OCI-LY3 (cell line): Measurements from ENCODE around the gene ACVR1.
"Not testable (repeated sequence)": the region's sequence is repeated elsewhere in the genome, so short reads cannot be mapped to it uniquely, and the experiment has no call there.

Source experiments
- H2AFZ ChIP-seq: fragments of 200-600, 300-600 bp; shearing (Covaris generic); 2 replicates; pipeline ENCODE4 v1.6.0; 2014; ENCODE audit warnings: antibody characterized with exemption, low read depth, low read length
- H3K27ac ChIP-seq: fragments of 200-600, 300-600 bp; sonication (generic); 2 replicates; pipeline ENCODE4 v1.5.1; 2014; ENCODE audit warnings: mild to moderate bottlenecking, low read length, moderate library complexity, mixed read lengths
- H3K27me3 ChIP-seq: fragments of 200-600, 300-600 bp; sonication (generic); 2 replicates; pipeline ENCODE4 v1.6.1; 2014; ENCODE audit warnings: low read depth, low read length, mixed read lengths
- H3K36me3 ChIP-seq: fragments of 200-600, 300-600 bp; sonication (generic); replicated peaks from 2 replicates; pipeline ENCODE3; 2014; ENCODE audit warnings: low read depth, low read length, mixed read lengths
- H3K4me1 ChIP-seq: fragments of 300-600, 200-600 bp; sonication (generic); 2 replicates; pipeline ENCODE4 v1.6.1; 2014; ENCODE audit warnings: low read length, mixed read lengths
- H3K4me2 ChIP-seq: fragments of 200-600, 300-600 bp; sonication (generic); 2 replicates; pipeline ENCODE4 v1.6.1; 2014; ENCODE audit warnings: low read length, mixed read lengths
- H3K4me3 ChIP-seq: fragments of 300-600, 200-600 bp; sonication (generic); 2 replicates; pipeline ENCODE4 v1.5.1; 2014; ENCODE audit warnings: antibody characterized with exemption, mild to moderate bottlenecking, low read length, moderate library complexity
- H3K79me2 ChIP-seq: fragments of 300-600, 200-600 bp; shearing (Covaris generic); 2 replicates; pipeline ENCODE4 v1.6.1; 2014; ENCODE audit warnings: mild to moderate bottlenecking, low read length, mixed read lengths
- H3K9ac ChIP-seq: fragments of 300-600, 200-600 bp; shearing (Covaris generic); 2 replicates; pipeline ENCODE4 v1.6.0; 2014; ENCODE audit warnings: mild to moderate bottlenecking, low read length, moderate library complexity
- H3K9me3 ChIP-seq: fragments of 200-600, 300-600 bp; shearing (Covaris generic); 2 replicates; pipeline ENCODE4 v1.6.1; 2014; ENCODE audit warnings: low read length, mixed read lengths; ENCODE audit not compliant: insufficient read depth
- H4K20me1 ChIP-seq: fragments of 200-600, 300-600 bp; sonication (generic); 2 replicates; pipeline ENCODE4 v1.6.1; 2016; ENCODE audit warnings: low read length, mixed read lengths; ENCODE audit not compliant: insufficient read depth
- CTCF ChIP-seq: fragments of 200-600, 300-600 bp; sonication (generic); IDR thresholded peaks from 2 replicates; pipeline ENCODE4 v1.5.1; 2014; ENCODE audit warnings: antibody characterized with exemption, low read length, low read depth
- EZH2phosphoT487 ChIP-seq: fragments of 200-600 bp; shearing (Covaris generic); IDR thresholded peaks from 2 replicates; pipeline ENCODE4 v1.6.1; 2018; ENCODE audit warnings: antibody characterized with exemption, mixed run types, low read depth

The ACVR1 gene

DNA sequence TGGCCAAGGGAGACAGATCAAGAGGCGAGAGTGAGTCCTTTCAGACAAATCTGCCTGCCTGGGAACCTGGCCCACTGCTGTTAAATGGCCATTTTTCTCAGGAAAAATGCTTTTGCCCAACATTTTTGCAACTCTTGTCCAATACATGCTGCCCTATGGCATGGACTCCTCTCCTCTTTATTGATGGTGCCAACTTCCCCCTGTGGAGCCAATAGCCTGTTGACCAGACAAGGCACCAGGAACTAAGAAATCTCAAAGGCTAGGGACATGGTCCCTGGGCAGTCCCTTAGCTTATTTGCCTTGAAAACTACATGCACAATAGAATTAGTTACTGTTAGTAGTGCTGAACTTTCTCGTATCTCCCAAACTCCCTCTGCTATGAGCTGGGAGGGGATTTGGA is 155.6 kb downstream of the ACVR1 start:
- Histone ChIP-seq H3K79me2 (no peaks in the 10 kb centered on the region), H3K9ac (no peak overlapping the region), H3K27me3 (no peaks in the 10 kb centered on the region), H3K9me3 (peaks cover 13% of the 10 kb centered on the region; the same call in 1 of the 2 replicates), H3K27ac (no peak overlapping the region), H3K4me2 (no peak overlapping the region), H3K4me3 (no peak overlapping the region), H4K20me1 (no peaks in the 10 kb centered on the region), H2AFZ (no peak overlapping the region), H3K36me3 (peaks cover 12% of the 10 kb centered on the region), H3K4me1 (no peaks in the 10 kb centered on the region)
- no peak for TF ChIP-seq CTCF
- TF ChIP-seq EZH2phosphoT487: no peak

GRCh38 chr2:157704653-157705052 is 171.5 kb downstream of the ACVR1 start:
- H3K36me3 ChIP-seq, H3K27me3 ChIP-seq, H2AFZ ChIP-seq, H3K79me2 ChIP-seq, H4K20me1 ChIP-seq, H3K9me3 ChIP-seq, H3K9ac ChIP-seq, H3K4me2 ChIP-seq, H3K27ac ChIP-seq, H3K4me1 ChIP-seq, H3K4me3 ChIP-seq: not testable (repeated sequence)

GRCh38 chr2:157704148-157704547 is 172.0 kb downstream of the ACVR1 start:
- not testable (repeated sequence) for H3K9ac ChIP-seq, H4K20me1 ChIP-seq, H3K27ac ChIP-seq, H3K36me3 ChIP-seq, H3K4me3 ChIP-seq, H2AFZ ChIP-seq, H3K79me2 ChIP-seq, H3K4me2 ChIP-seq, H3K4me1 ChIP-seq, H3K9me3 ChIP-seq, H3K27me3 ChIP-seq

DNA sequence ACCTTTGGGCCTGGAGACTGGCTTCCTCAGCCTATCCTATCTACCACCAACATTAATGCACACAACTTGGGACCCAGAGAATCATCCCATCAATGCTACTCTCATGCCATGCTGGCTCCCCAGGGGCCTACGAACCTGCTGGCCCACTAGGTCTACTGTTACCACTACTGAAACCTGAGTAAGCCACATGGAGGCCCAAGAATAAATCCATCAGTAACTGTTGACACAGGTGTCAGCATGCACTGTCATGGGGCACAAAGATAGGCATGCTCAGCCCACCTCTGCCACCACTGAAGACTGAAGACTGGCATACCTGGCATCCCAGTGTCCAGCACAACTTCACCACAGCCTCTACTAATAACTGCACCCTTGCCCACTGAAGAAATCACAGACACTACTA is 176.3 kb downstream of the ACVR1 start:
- Histone ChIP-seq H3K9me3 (no peaks in the 10 kb centered on the region), H3K9ac (no peak overlapping the region), H3K79me2 (no peaks in the 10 kb centered on the region), H3K4me3 (no peak overlapping the region), H3K36me3 (no peaks in the 10 kb centered on the region), H3K4me2 (no peak overlapping the region), H4K20me1 (no peaks in the 10 kb centered on the region), H3K4me1 (no peaks in the 10 kb centered on the region), H3K27ac (no peak overlapping the region), H2AFZ (no peak overlapping the region), H3K27me3 (no peaks in the 10 kb centered on the region)
- TF ChIP-seq CTCF: no peak
- no peak for TF ChIP-seq EZH2phosphoT487

GRCh38 chr2:157699009-157699408 is 177.1 kb downstream of the ACVR1 start:
- no peaks in the 10 kb centered on the region for H3K4me1 ChIP-seq
- no peaks in the 10 kb centered on the region for H3K27me3 ChIP-seq
- H3K79me2 ChIP-seq: no peaks in the 10 kb centered on the region
- H3K4me3 ChIP-seq: no peak overlapping the region
- no peaks in the 10 kb centered on the region for H4K20me1 ChIP-seq
- no peak overlapping the region for H3K4me2 ChIP-seq
- no peak overlapping the region for H2AFZ ChIP-seq
- H3K36me3 ChIP-seq: no peaks in the 10 kb centered on the region
- no peak for TF ChIP-seq CTCF
- no peak for TF ChIP-seq EZH2phosphoT487
- H3K9ac ChIP-seq: no peak overlapping the region
- H3K27ac ChIP-seq: no peak overlapping the region
- H3K9me3 ChIP-seq: no peaks in the 10 kb centered on the region
